Measurements from ENCODE around the gene OSBPL3.

OSBPL3 gene

GRCh38 chr7:24788075-24788474 lies 191.9 kb downstream of the OSBPL3 start:
- CTCF ChIA-PET: interaction anchor here (0.6 kb wide), 1 partner anchor 11 kb away, joined by 3 read pairs; no protein-coding TSS in a partner anchor
- Histone ChIP-seq H3K9me3 (ENCODE audit: control insufficient read depth, insufficient read depth, low read depth, low read length) (no peaks in the 10 kb centered on the region), H3K4me1 (ENCODE audit: control insufficient read depth, insufficient read depth, low read length) (no peaks in the 10 kb centered on the region), H3K4me3 (ENCODE audit: low read depth, low read length) (no peak overlapping the region), H3K27ac (ENCODE audit: extremely low read depth, low read depth, low read length) (no peak overlapping the region), H3K36me3 (ENCODE audit: control insufficient read depth in 2 of 2, insufficient read depth in 1 of 2, low read length in 2 of 2) (no peaks in the 10 kb centered on the region)
- POLR2A ChIA-PET: no interaction called here
- no peak for TF ChIP-seq ZNF654 (tag by site-specific recombination; IDR thresholded peaks at IDR 0.05; ENCODE audit: low read depth)
- TF ChIP-seq INSM2 (tag by site-specific recombination; IDR thresholded peaks at IDR 0.05): no peak
- TF ChIP-seq ZNF624 (tag by site-specific recombination; IDR thresholded peaks at IDR 0.05): no peak
- no peak for TF ChIP-seq ZFP69B (tag by site-specific recombination; IDR thresholded peaks at IDR 0.05)
- no peak for TF ChIP-seq ZNF544 (tag by site-specific recombination; IDR thresholded peaks at IDR 0.05)
- no peak for TF ChIP-seq ZBTB48 (tag by site-specific recombination; IDR thresholded peaks at IDR 0.05)

GRCh38 chr7:24786941-24787340 lies 193.0 kb downstream of the OSBPL3 start:
- ChIA-PET POLR2A (no interaction called here), CTCF (no interaction called here)
- Histone ChIP-seq H3K36me3 (ENCODE audit: control insufficient read depth in 2 of 2, insufficient read depth in 1 of 2, low read length in 2 of 2) (no peaks in the 10 kb centered on the region), H3K4me1 (ENCODE audit: control insufficient read depth, insufficient read depth, low read length) (no peaks in the 10 kb centered on the region), H3K9me3 (ENCODE audit: control insufficient read depth, insufficient read depth, low read depth, low read length) (no peaks in the 10 kb centered on the region), H3K4me3 (ENCODE audit: low read depth, low read length) (no peak overlapping the region), H3K27ac (ENCODE audit: extremely low read depth, low read depth, low read length) (no peak overlapping the region)
- TF ChIP-seq ELK4 (IDR thresholded peaks at IDR 0.05; ENCODE audit: borderline replicate concordance, low read depth, low read length) (no peak), ZNF157 (tag by site-specific recombination; IDR thresholded peaks at IDR 0.05) (no peak), SCRT1 (tag by site-specific recombination; IDR thresholded peaks at IDR 0.05; ENCODE audit: borderline replicate concordance) (no peak), ZNF660 (tag by site-specific recombination; IDR thresholded peaks at IDR 0.05) (no peak), ZNF677 (tag by site-specific recombination; IDR thresholded peaks at IDR 0.05) (no peak), ZNF561 (tag by site-specific recombination; IDR thresholded peaks at IDR 0.05; ENCODE audit: borderline replicate concordance) (no peak), ZNF777 (tag by site-specific recombination; IDR thresholded peaks at IDR 0.05; ENCODE audit: borderline replicate concordance) (no peak), ZNF600 (tag by site-specific recombination; IDR thresholded peaks at IDR 0.05) (no peak)

GRCh38 chr7:24786306-24786705 lies 193.7 kb downstream of the OSBPL3 start:
- POLR2A ChIA-PET: no interaction called here
- Histone ChIP-seq H3K36me3 (ENCODE audit: control insufficient read depth in 2 of 2, insufficient read depth in 1 of 2, low read length in 2 of 2) (no peaks in the 10 kb centered on the region), H3K27ac (ENCODE audit: extremely low read depth, low read depth, low read length) (no peak overlapping the region), H3K9me3 (ENCODE audit: control insufficient read depth, insufficient read depth, low read depth, low read length) (no peaks in the 10 kb centered on the region), H3K4me3 (ENCODE audit: low read depth, low read length) (no peak overlapping the region), H3K4me1 (ENCODE audit: control insufficient read depth, insufficient read depth, low read length) (no peaks in the 10 kb centered on the region)
- CTCF ChIA-PET: no interaction called here
- TF ChIP-seq ZNF416 (tag by site-specific recombination; IDR thresholded peaks at IDR 0.05): no peak
- no peak for TF ChIP-seq SALL2 (tag by site-specific recombination; IDR thresholded peaks at IDR 0.05; ENCODE audit: borderline replicate concordance)
- TF ChIP-seq SP2 (tag by site-specific recombination; IDR thresholded peaks at IDR 0.05): no peak
- TF ChIP-seq ZNF639 (tag by site-specific recombination; IDR thresholded peaks at IDR 0.05): no peak
- no peak for TF ChIP-seq ZNF747 (tag by site-specific recombination; IDR thresholded peaks at IDR 0.05)
- no peak for TF ChIP-seq ZNF132 (tag by site-specific recombination; IDR thresholded peaks at IDR 0.05; ENCODE audit: borderline replicate concordance)
- no peak for TF ChIP-seq ZSCAN30 (tag by site-specific recombination; IDR thresholded peaks at IDR 0.05)
- no peak for TF ChIP-seq ZNF202 (tag by site-specific recombination; IDR thresholded peaks at IDR 0.05; ENCODE audit: borderline replicate concordance)
- TF ChIP-seq ZBTB20 (tag by site-specific recombination; IDR thresholded peaks at IDR 0.05): no peak
- TF ChIP-seq ZNF169 (tag by site-specific recombination; IDR thresholded peaks at IDR 0.05): no peak
- no peak for TF ChIP-seq ZNF26 (tag by site-specific recombination; IDR thresholded peaks at IDR 0.05)
- TF ChIP-seq ZBTB17 (tag by site-specific recombination; IDR thresholded peaks at IDR 0.05): no peak
- TF ChIP-seq ZNF302 (tag by site-specific recombination; IDR thresholded peaks at IDR 0.05; ENCODE audit: low read depth): no peak
- no peak for TF ChIP-seq ZNF2 (tag by site-specific recombination; IDR thresholded peaks at IDR 0.05)
- TF ChIP-seq SP7 (tag by site-specific recombination; IDR thresholded peaks at IDR 0.05): no peak

All from HEK293 (cell line).